Measurements from ENCODE around the gene LRRC31. TPM values are rescaled to one million over a fixed set of nuclear protein-coding genes. Genes with fewer than 3 reads are reported as not detected.

Gene LRRC31
- total and polyA plus RNA-seq, 2 experiments from 2014 or later: not detected

DNA sequence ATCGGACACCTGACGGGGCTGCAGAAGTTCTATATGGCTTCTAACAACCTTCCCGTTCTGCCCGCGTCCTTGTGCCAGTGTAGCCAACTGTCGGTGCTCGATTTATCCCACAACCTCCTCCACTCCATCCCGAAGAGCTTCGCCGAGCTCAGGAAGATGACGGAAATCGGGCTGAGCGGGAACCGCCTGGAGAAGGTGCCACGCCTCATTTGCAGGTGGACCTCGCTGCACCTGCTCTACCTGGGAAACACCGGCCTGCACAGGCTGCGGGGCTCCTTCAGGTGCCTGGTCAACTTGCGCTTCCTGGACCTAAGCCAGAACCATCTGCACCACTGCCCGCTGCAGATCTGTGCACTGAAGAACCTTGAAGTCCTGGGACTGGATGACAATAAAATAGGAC, 47.2 kb downstream of the LRRC31 start:
- no peak for TF ChIP-seq ZNF331 (CRISPR knock-in tag; IDR thresholded peaks at IDR 0.05; ENCODE audit: low read depth)
- no peak for TF ChIP-seq EZH2 (IDR thresholded peaks at IDR 0.05; ENCODE audit: low read depth, unreplicated experiment)
- TF ChIP-seq ZNF114 (CRISPR knock-in tag; IDR thresholded peaks at IDR 0.05): no peak
- TF ChIP-seq, protein P1, sequence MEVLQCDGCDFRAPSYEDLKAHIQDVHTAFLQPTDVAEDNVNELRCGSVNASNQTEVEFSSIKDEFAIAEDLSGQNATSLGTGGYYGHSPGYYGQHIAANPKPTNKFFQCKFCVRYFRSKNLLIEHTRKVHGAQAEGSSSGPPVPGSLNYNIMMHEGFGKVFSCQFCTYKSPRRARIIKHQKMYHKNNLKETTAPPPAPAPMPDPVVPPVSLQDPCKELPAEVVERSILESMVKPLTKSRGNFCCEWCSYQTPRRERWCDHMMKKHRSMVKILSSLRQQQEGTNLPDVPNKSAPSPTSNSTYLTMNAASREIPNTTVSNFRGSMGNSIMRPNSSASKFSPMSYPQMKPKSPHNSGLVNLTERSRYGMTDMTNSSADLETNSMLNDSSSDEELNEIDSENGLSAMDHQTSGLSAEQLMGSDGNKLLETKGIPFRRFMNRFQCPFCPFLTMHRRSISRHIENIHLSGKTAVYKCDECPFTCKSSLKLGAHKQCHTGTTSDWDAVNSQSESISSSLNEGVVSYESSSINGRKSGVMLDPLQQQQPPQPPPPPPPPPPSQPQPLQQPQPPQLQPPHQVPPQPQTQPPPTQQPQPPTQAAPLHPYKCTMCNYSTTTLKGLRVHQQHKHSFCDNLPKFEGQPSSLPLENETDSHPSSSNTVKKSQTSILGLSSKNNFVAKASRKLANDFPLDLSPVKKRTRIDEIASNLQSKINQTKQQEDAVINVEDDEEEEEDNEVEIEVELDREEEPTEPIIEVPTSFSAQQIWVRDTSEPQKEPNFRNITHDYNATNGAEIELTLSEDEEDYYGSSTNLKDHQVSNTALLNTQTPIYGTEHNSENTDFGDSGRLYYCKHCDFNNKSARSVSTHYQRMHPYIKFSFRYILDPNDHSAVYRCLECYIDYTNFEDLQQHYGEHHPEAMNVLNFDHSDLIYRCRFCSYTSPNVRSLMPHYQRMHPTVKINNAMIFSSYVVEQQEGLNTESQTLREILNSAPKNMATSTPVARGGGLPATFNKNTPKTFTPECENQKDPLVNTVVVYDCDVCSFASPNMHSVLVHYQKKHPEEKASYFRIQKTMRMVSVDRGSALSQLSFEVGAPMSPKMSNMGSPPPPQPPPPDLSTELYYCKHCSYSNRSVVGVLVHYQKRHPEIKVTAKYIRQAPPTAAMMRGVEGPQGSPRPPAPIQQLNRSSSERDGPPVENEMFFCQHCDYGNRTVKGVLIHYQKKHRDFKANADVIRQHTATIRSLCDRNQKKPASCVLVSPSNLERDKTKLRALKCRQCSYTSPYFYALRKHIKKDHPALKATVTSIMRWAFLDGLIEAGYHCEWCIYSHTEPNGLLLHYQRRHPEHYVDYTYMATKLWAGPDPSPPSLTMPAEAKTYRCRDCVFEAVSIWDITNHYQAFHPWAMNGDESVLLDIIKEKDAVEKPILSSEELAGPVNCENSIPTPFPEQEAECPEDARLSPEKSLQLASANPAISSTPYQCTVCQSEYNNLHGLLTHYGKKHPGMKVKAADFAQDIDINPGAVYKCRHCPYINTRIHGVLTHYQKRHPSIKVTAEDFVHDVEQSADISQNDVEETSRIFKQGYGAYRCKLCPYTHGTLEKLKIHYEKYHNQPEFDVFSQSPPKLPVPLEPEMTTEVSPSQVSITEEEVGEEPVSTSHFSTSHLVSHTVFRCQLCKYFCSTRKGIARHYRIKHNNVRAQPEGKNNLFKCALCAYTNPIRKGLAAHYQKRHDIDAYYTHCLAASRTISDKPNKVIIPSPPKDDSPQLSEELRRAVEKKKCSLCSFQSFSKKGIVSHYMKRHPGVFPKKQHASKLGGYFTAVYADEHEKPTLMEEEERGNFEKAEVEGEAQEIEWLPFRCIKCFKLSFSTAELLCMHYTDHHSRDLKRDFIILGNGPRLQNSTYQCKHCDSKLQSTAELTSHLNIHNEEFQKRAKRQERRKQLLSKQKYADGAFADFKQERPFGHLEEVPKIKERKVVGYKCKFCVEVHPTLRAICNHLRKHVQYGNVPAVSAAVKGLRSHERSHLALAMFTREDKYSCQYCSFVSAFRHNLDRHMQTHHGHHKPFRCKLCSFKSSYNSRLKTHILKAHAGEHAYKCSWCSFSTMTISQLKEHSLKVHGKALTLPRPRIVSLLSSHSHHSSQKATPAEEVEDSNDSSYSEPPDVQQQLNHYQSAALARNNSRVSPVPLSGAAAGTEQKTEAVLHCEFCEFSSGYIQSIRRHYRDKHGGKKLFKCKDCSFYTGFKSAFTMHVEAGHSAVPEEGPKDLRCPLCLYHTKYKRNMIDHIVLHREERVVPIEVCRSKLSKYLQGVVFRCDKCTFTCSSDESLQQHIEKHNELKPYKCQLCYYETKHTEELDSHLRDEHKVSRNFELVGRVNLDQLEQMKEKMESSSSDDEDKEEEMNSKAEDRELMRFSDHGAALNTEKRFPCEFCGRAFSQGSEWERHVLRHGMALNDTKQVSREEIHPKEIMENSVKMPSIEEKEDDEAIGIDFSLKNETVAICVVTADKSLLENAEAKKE (CRISPR knock-in tag; IDR thresholded peaks at IDR 0.05): no peak
- TF ChIP-seq JUNB (IDR thresholded peaks at IDR 0.05; ENCODE audit: unreplicated experiment): no peak
- no peak for TF ChIP-seq STAT1 (IDR thresholded peaks at IDR 0.05; ENCODE audit: unreplicated experiment)
- TF ChIP-seq EZH2phosphoT487 (IDR thresholded peaks at IDR 0.05; ENCODE audit: unreplicated experiment): no peak
- TF ChIP-seq POLR2AphosphoS5 (IDR thresholded peaks at IDR 0.05; ENCODE audit: low read depth): no peak
- TF ChIP-seq CREB1 (CRISPR knock-in tag; IDR thresholded peaks at IDR 0.05; ENCODE audit: low read depth): no peak
- TF ChIP-seq NANOG (IDR thresholded peaks at IDR 0.05; ENCODE audit: borderline replicate concordance): no peak
- TF ChIP-seq, protein P2, sequence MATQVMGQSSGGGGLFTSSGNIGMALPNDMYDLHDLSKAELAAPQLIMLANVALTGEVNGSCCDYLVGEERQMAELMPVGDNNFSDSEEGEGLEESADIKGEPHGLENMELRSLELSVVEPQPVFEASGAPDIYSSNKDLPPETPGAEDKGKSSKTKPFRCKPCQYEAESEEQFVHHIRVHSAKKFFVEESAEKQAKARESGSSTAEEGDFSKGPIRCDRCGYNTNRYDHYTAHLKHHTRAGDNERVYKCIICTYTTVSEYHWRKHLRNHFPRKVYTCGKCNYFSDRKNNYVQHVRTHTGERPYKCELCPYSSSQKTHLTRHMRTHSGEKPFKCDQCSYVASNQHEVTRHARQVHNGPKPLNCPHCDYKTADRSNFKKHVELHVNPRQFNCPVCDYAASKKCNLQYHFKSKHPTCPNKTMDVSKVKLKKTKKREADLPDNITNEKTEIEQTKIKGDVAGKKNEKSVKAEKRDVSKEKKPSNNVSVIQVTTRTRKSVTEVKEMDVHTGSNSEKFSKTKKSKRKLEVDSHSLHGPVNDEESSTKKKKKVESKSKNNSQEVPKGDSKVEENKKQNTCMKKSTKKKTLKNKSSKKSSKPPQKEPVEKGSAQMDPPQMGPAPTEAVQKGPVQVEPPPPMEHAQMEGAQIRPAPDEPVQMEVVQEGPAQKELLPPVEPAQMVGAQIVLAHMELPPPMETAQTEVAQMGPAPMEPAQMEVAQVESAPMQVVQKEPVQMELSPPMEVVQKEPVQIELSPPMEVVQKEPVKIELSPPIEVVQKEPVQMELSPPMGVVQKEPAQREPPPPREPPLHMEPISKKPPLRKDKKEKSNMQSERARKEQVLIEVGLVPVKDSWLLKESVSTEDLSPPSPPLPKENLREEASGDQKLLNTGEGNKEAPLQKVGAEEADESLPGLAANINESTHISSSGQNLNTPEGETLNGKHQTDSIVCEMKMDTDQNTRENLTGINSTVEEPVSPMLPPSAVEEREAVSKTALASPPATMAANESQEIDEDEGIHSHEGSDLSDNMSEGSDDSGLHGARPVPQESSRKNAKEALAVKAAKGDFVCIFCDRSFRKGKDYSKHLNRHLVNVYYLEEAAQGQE (IDR thresholded peaks at IDR 0.05; ENCODE audit: unreplicated experiment): no peak
- TF ChIP-seq, protein P3, sequence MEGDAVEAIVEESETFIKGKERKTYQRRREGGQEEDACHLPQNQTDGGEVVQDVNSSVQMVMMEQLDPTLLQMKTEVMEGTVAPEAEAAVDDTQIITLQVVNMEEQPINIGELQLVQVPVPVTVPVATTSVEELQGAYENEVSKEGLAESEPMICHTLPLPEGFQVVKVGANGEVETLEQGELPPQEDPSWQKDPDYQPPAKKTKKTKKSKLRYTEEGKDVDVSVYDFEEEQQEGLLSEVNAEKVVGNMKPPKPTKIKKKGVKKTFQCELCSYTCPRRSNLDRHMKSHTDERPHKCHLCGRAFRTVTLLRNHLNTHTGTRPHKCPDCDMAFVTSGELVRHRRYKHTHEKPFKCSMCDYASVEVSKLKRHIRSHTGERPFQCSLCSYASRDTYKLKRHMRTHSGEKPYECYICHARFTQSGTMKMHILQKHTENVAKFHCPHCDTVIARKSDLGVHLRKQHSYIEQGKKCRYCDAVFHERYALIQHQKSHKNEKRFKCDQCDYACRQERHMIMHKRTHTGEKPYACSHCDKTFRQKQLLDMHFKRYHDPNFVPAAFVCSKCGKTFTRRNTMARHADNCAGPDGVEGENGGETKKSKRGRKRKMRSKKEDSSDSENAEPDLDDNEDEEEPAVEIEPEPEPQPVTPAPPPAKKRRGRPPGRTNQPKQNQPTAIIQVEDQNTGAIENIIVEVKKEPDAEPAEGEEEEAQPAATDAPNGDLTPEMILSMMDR (conservative IDR thresholded peaks at IDR 0.05; ENCODE audit: low read depth in 2 of 2): no peak
- TF ChIP-seq, protein P4, sequence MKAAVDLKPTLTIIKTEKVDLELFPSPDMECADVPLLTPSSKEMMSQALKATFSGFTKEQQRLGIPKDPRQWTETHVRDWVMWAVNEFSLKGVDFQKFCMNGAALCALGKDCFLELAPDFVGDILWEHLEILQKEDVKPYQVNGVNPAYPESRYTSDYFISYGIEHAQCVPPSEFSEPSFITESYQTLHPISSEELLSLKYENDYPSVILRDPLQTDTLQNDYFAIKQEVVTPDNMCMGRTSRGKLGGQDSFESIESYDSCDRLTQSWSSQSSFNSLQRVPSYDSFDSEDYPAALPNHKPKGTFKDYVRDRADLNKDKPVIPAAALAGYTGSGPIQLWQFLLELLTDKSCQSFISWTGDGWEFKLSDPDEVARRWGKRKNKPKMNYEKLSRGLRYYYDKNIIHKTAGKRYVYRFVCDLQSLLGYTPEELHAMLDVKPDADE (IDR thresholded peaks at IDR 0.05): no peak
- H3K27ac Mint-ChIP-seq: no peak overlapping the region
- H3K4me3 Mint-ChIP-seq: no peak overlapping the region
- DNase-seq (ENCODE audit: low spot score): no peak
- Histone ChIP-seq H3K27me3 (ENCODE audit: insufficient read depth) (no peaks in the 10 kb centered on the region), H3K9me2 (ENCODE audit: insufficient read depth) (no peaks in the 10 kb centered on the region), H3F3A (replicated peaks; ENCODE audit: low read depth) (no peaks in the 10 kb centered on the region), H4K20me1 (replicated peaks; ENCODE audit: insufficient read depth) (no peaks in the 10 kb centered on the region), H3K4me2 (no peak overlapping the region), H3K79me2 (replicated peaks; ENCODE audit: insufficient read depth) (no peaks in the 10 kb centered on the region), H2AFZ (peak overlapping the region; percentile 1; the same call in 1 of the 2 replicates), H3K4me1 (ENCODE audit: insufficient read depth) (no peaks in the 10 kb centered on the region), H3K27ac (ENCODE audit: low read depth) (no peak overlapping the region), H3K4me3 (no peak overlapping the region), H3K36me3 (ENCODE audit: insufficient read depth) (no peaks in the 10 kb centered on the region)
- no peaks in the 10 kb centered on the region for H3K36me3 Mint-ChIP-seq (ENCODE audit: low read depth)
- no peaks in the 10 kb centered on the region; the same call in 2 of the 3 replicates for H3K4me1 Mint-ChIP-seq
- H3K9me3 Mint-ChIP-seq: no peaks in the 10 kb centered on the region
- peaks cover 2% of the 10 kb centered on the region for H3K27me3 Mint-ChIP-seq (ENCODE audit: insufficient read depth, low read depth, poor library complexity)
- no peak for ATAC-seq
